Mesenchymal stem cell (in vitro differentiated cells and primary cell): ENCODE data around the gene SMG7.

Experiments
- DNase-seq: peaks from one replicate; pipeline ENCODE4 v3.0.0-alpha.2; 2013
- H2AFZ ChIP-seq: one replicate; pipeline ENCODE4 v1.6.1; 2013; ENCODE audit warnings: low read depth, mild to moderate bottlenecking, control low read depth, inconsistent platforms, low read length, moderate library complexity
- H2AK5ac ChIP-seq: 2 replicates; pipeline ENCODE4 v1.6.1; 2013; ENCODE audit warnings: low read length, moderate library complexity, mild to moderate bottlenecking, inconsistent platforms; ENCODE audit not compliant: severe bottlenecking
- H2BK120ac ChIP-seq: one replicate; pipeline ENCODE4 v1.6.1; 2013; ENCODE audit warnings: low read depth, mild to moderate bottlenecking, inconsistent platforms, low read length, moderate library complexity
- H2BK12ac ChIP-seq, 2 experiments: one replicate each; pipeline ENCODE4 v1.6.1; 2013; ENCODE audit warnings: inconsistent platforms in 2 of 2, low read length in 2 of 2, mild to moderate bottlenecking in 2 of 2, moderate library complexity in 2 of 2, control low read depth in 1 of 2
- H2BK15ac ChIP-seq: one replicate; pipeline ENCODE4 v1.6.1; 2013; ENCODE audit warnings: mild to moderate bottlenecking, low read depth, inconsistent platforms; ENCODE audit not compliant: poor library complexity, severe bottlenecking
- H2BK5ac ChIP-seq: 2 replicates; pipeline ENCODE4 v1.6.1; 2013; ENCODE audit warnings: low read depth, mild to moderate bottlenecking, low read length, control low read depth, inconsistent platforms; ENCODE audit not compliant: poor library complexity, severe bottlenecking
- H3K14ac ChIP-seq, 2 experiments: one replicate each; pipeline ENCODE4 v1.6.1; 2013; ENCODE audit warnings: inconsistent platforms in 2 of 2, low read length in 2 of 2, control low read depth in 1 of 2, mild to moderate bottlenecking in 1 of 2, moderate library complexity in 1 of 2
- H3K18ac ChIP-seq, 2 experiments: one replicate each; pipeline ENCODE4 v1.6.1; 2013; ENCODE audit warnings: inconsistent platforms in 2 of 2, low read length in 2 of 2, control low read depth in 1 of 2, low read depth in 1 of 2, mild to moderate bottlenecking in 1 of 2
- H3K23ac ChIP-seq, 2 experiments: one replicate each; pipeline ENCODE4 v1.6.1; 2013; ENCODE audit warnings: inconsistent platforms in 2 of 2, low read length in 2 of 2, mild to moderate bottlenecking in 2 of 2, moderate library complexity in 2 of 2, control low read depth in 1 of 2
- H3K27ac ChIP-seq: 2 replicates; pipeline ENCODE4 v1.5.1; 2013; ENCODE audit warnings: mild to moderate bottlenecking, moderate library complexity, low read length, control low read depth, inconsistent platforms; ENCODE audit not compliant: poor library complexity, severe bottlenecking
- H3K27me3 ChIP-seq, 2 experiments: 2 replicates each; pipeline versions ENCODE4 v1.6.1 to v1.7.0; 2013; ENCODE audit warnings: low read length in 2 of 2, mild to moderate bottlenecking in 2 of 2, moderate library complexity in 2 of 2, control low read depth in 1 of 2, inconsistent platforms in 1 of 2; ENCODE audit not compliant: control insufficient read depth in 1 of 2, insufficient read depth in 1 of 2
- H3K36me3 ChIP-seq, 2 experiments: 2 replicates each; pipeline versions ENCODE4 v1.6.1 to v1.7.0; 2013; ENCODE audit warnings: low read length in 2 of 2, control low read depth in 1 of 2, inconsistent platforms in 1 of 2, low read depth in 1 of 2, mild to moderate bottlenecking in 1 of 2; ENCODE audit not compliant: insufficient read depth in 2 of 2, control insufficient read depth in 1 of 2
- H3K4ac ChIP-seq, 2 experiments: one replicate each; pipeline ENCODE4 v1.6.1; 2013; ENCODE audit warnings: inconsistent platforms in 2 of 2, low read length in 2 of 2, mild to moderate bottlenecking in 2 of 2, moderate library complexity in 2 of 2, control low read depth in 1 of 2, low read depth in 1 of 2
- H3K4me1 ChIP-seq: 2 replicates; pipeline ENCODE4 v1.6.1; 2013; ENCODE audit warnings: low read depth, low read length, control low read depth; ENCODE audit not compliant: control insufficient read depth, insufficient read depth
- H3K4me2 ChIP-seq: 2 replicates; pipeline ENCODE4 v1.6.1; 2013; ENCODE audit warnings: low read length, mild to moderate bottlenecking, inconsistent platforms; ENCODE audit not compliant: poor library complexity, severe bottlenecking
- H3K4me3 ChIP-seq, 2 experiments: 2 replicates each; pipeline versions ENCODE4 v1.5.1 to v1.7.0; 2013; ENCODE audit warnings: low read length in 2 of 2, mild to moderate bottlenecking in 2 of 2, control low read depth in 1 of 2, low read depth in 1 of 2; ENCODE audit not compliant: insufficient read depth in 1 of 2
- H3K79me1 ChIP-seq: replicated peaks from 2 replicates; pipeline ENCODE4 v1.6.1; 2013; ENCODE audit warnings: mild to moderate bottlenecking, control low read depth, low read length, inconsistent platforms; ENCODE audit not compliant: poor library complexity, severe bottlenecking
- H3K9ac ChIP-seq: 2 replicates; pipeline ENCODE4 v1.7.0; 2013; ENCODE audit warnings: mild to moderate bottlenecking, low read length, moderate library complexity
- H3K9me3 ChIP-seq: 2 replicates; pipeline ENCODE4 v1.7.0; 2013; ENCODE audit warnings: mild to moderate bottlenecking, low read length; ENCODE audit not compliant: control insufficient read depth
- H4K8ac ChIP-seq: one replicate; pipeline ENCODE4 v1.6.1; 2013; ENCODE audit warnings: inconsistent platforms, mild to moderate bottlenecking, low read length, moderate library complexity
- H4K91ac ChIP-seq: one replicate; pipeline ENCODE4 v1.6.1; 2013; ENCODE audit warnings: mild to moderate bottlenecking, low read length, inconsistent platforms
- WGBS: methylation state at CpG from one replicate; pipeline ENCODE4 v1.1.7; 2013; ENCODE audit warnings: mixed read lengths; 5-methylcytosine and 5-hydroxymethylcytosine counted together

The SMG7 gene

DNA sequence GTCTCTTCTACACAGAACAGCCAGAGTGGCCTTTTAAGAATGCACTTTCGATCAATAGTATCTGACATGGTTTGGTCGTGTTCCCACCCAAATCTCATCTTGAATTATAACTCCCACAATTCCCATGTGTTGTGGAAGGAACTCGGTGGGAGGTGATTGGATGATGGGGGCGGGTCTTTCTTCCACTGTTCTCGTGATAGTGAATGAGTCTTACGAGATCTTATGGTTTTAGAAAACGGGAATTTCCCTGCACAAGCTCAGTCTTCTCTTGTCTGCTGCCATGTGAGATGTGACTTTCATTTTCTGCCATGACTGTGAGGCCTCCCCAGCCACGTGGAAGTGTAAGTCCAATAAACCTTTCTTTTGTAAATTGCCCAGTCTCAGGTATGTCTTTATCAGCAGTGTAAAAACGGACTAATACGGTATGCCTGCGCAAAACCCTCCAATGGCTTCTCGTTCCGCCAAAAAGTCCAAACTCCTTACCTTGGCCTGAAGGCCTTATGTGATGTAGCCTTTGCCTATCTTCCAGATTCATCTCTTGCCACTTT is 23.0 kb upstream of the SMG7 start:
- no peak overlapping the region for H4K8ac ChIP-seq

DNA sequence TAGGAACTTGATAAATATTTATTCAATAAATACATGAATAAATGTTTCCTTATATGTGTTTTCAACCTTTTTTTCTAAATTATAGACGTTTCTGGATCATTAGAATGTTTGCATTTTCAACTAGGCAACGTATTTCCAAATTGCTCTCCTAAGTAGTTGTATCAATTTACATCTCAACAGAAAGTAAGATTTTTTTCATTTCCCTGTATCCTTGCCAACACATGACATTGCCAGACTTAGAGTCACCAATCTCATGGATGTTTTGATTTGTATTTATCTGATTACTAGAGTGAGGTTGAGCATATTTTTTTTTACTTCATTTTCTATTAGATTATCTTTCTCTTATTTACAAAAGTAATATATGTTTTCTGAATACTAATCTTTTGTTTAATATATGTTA is 22.2 kb upstream of the SMG7 start:
- Histone ChIP-seq H3K4me2 (no peak overlapping the region), H3K36me3 (no peaks in the 10 kb centered on the region), H2AFZ (no peak overlapping the region), H2BK15ac (no peak overlapping the region), H3K9me3 (no peaks in the 10 kb centered on the region), H2BK12ac (no peak overlapping the region), H4K91ac (no peak overlapping the region), H2BK120ac (no peak overlapping the region), H4K8ac (no peak overlapping the region), H3K79me1 (no peaks in the 10 kb centered on the region), H3K4me1 (peaks cover 1% of the 10 kb centered on the region), H3K27ac (no peak overlapping the region), H3K27me3 (no peaks in the 10 kb centered on the region), H3K4ac (no peak overlapping the region), H3K14ac (no peak overlapping the region), H3K18ac (no peak overlapping the region), H3K4me3 (no peak overlapping the region), H2BK5ac (no peak overlapping the region), H3K9ac (no peak overlapping the region), H3K23ac (no peak overlapping the region), H2AK5ac (no peak overlapping the region)
- no peak for DNase-seq
- no CpG with 5 or more reads among the region's 2 CpGs for WGBS

More for the DNA sequence above, 23.0 kb upstream of the SMG7 start:
- no peaks in the 10 kb centered on the region for H3K9me3 ChIP-seq
- H2BK5ac ChIP-seq: no peak overlapping the region
- H2AK5ac ChIP-seq: no peak overlapping the region
- H3K4me1 ChIP-seq: peaks cover 1% of the 10 kb centered on the region
- H3K27ac ChIP-seq: no peak overlapping the region
- no peak overlapping the region for H3K18ac ChIP-seq
- H3K27me3 ChIP-seq: no peaks in the 10 kb centered on the region
- H3K79me1 ChIP-seq: no peaks in the 10 kb centered on the region
- no peak overlapping the region for H2BK120ac ChIP-seq
- H2AFZ ChIP-seq: no peak overlapping the region
- H3K36me3 ChIP-seq: no peaks in the 10 kb centered on the region
- H3K14ac ChIP-seq: no peak overlapping the region
- H3K4ac ChIP-seq: no peak overlapping the region
- H3K23ac ChIP-seq: no peak overlapping the region
- no peak overlapping the region for H3K9ac ChIP-seq
- H2BK15ac ChIP-seq: no peak overlapping the region
- H4K91ac ChIP-seq: no peak overlapping the region
- H3K4me2 ChIP-seq: no peak overlapping the region
- H3K4me3 ChIP-seq: no peak overlapping the region
- no peak for DNase-seq
- no peak overlapping the region for H2BK12ac ChIP-seq
- WGBS: 88% methylated on average over 11 of the region's 13 CpGs

DNA sequence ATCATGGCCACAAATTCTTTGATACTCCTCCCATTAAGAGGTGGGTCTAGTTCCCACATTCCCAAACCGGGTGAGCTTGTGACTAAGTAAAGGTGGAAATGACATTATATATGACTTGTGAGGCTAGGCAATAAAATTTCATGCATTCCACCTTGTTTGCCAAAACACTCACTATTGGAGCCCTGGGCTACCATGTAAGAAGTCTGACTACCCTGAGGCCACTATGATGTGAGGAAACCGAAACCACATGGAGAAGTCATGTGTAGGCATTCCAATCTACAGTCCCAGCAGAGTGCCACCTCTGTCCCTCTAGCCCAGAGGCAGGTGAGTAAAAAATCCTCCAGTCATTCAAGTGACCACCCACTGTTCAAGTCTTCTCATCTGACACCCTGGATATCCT is 17.9 kb upstream of the SMG7 start:
- Histone ChIP-seq H3K27ac (no peak overlapping the region), H3K9me3 (no peaks in the 10 kb centered on the region)

DNA sequence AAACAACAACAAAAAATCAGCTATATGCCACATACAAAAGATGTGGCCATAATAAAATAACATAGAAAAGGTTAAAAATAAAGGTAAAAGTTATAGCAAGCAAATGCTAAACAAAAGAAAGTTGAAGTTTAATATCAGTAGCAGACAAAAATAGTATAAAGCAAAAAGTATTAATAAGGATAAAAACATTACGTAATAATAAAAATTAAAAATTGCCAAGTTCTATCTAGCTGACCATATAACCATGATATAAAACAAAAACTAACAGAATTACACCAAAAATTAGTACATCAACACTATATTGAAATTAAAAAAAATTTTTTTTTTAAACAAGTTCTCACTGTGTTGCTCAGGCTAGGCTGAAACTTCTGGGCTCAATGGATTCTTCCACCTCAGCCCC is 15.5 kb upstream of the SMG7 start:
- Histone ChIP-seq H3K4me1 (no peaks in the 10 kb centered on the region), H3K18ac (no peak overlapping the region), H3K4me3 (no peak overlapping the region), H3K27ac (no peak overlapping the region), H2BK12ac (no peak overlapping the region), H3K27me3 (peaks cover 3 to 7% of the 10 kb centered on the region in 2 experiments), H3K14ac (no peak overlapping the region), H3K23ac (no peak overlapping the region), H3K9ac (no peak overlapping the region), H3K79me1 (no peaks in the 10 kb centered on the region), H3K9me3 (no peaks in the 10 kb centered on the region), H3K36me3 (no peaks in the 10 kb centered on the region), H4K91ac (no peak overlapping the region), H3K4me2 (no peak overlapping the region), H2BK15ac (no peak overlapping the region), H2BK120ac (no peak overlapping the region), H2AK5ac (no peak overlapping the region), H4K8ac (no peak overlapping the region), H2BK5ac (no peak overlapping the region), H3K4ac (no peak overlapping the region), H2AFZ (no peak overlapping the region)
- WGBS: no CpG with 5 or more reads among the region's 1 CpG
- DNase-seq: no peak

More for the DNA sequence above, 17.9 kb upstream of the SMG7 start:
- 84% methylated on average over 1 of the region's 2 CpGs for WGBS
- H3K14ac ChIP-seq: no peak overlapping the region
- DNase-seq: no peak
- no peak overlapping the region for H4K8ac ChIP-seq
- H3K27me3 ChIP-seq: peaks cover 3 to 7% of the 10 kb centered on the region in 2 experiments
- H3K4me1 ChIP-seq: no peaks in the 10 kb centered on the region
- H2AFZ ChIP-seq: no peak overlapping the region
- no peak overlapping the region for H3K4me3 ChIP-seq
- no peaks in the 10 kb centered on the region for H3K79me1 ChIP-seq
- H3K18ac ChIP-seq: no peak overlapping the region
- H2BK12ac ChIP-seq: no peak overlapping the region
- no peak overlapping the region for H2AK5ac ChIP-seq
- H3K23ac ChIP-seq: no peak overlapping the region
- no peak overlapping the region for H2BK15ac ChIP-seq
- H3K36me3 ChIP-seq: no peaks in the 10 kb centered on the region
- H3K4ac ChIP-seq: no peak overlapping the region
- H3K9ac ChIP-seq: no peak overlapping the region
- no peak overlapping the region for H4K91ac ChIP-seq
- no peak overlapping the region for H3K4me2 ChIP-seq
- no peak overlapping the region for H2BK120ac ChIP-seq
- no peak overlapping the region for H2BK5ac ChIP-seq
